DOHH2 (cell line): Measurements from ENCODE around the gene C1orf35.
A peak's percentile ranks its signal among the peaks of the same experiment; 100 is the strongest.

Experiments
- H3F3A ChIP-seq: fragments of 200-600 bp; sonication (generic), shearing (Covaris generic); 2 replicates; pipeline ENCODE4 v1.6.0; 2016; ENCODE audit warnings: antibody characterized with exemption, mild to moderate bottlenecking; ENCODE audit not compliant: control insufficient read depth, insufficient read depth
- H3K27ac ChIP-seq: fragments of 200-600 bp; sonication (generic); 2 replicates; pipeline ENCODE4 v1.5.1; 2014; ENCODE audit warnings: low read depth, mild to moderate bottlenecking, low read length, moderate library complexity
- H3K27me3 ChIP-seq: fragments of 200-600 bp; sonication (generic); 2 replicates; pipeline ENCODE4 v1.6.1; 2014; ENCODE audit warnings: mild to moderate bottlenecking, low read length, mixed read lengths; ENCODE audit not compliant: control insufficient read depth
- H3K36me3 ChIP-seq: fragments of 200-600 bp; sonication (generic); 2 replicates; pipeline ENCODE4 v1.6.1; 2014; ENCODE audit warnings: mild to moderate bottlenecking, low read length, moderate library complexity, mixed read lengths; ENCODE audit not compliant: control insufficient read depth
- H3K4me1 ChIP-seq: fragments of 200-600 bp; sonication (generic); 2 replicates; pipeline ENCODE4 v1.6.1; 2014; ENCODE audit warnings: mild to moderate bottlenecking, low read length, mixed read lengths; ENCODE audit not compliant: control insufficient read depth
- H3K4me2 ChIP-seq: fragments of 200-600 bp; sonication (generic); 2 replicates; pipeline ENCODE4 v1.6.0; 2014; ENCODE audit warnings: mild to moderate bottlenecking, low read length, moderate library complexity
- H3K4me3 ChIP-seq: fragments of 200-600 bp; sonication (generic); 2 replicates; pipeline ENCODE4 v1.5.1; 2014; ENCODE audit warnings: mild to moderate bottlenecking, low read length, mixed read lengths
- H3K79me2 ChIP-seq: fragments of 200-600 bp; sonication (generic); 2 replicates; pipeline ENCODE4 v1.6.1; 2014; ENCODE audit warnings: mild to moderate bottlenecking, low read length, mixed read lengths; ENCODE audit not compliant: control insufficient read depth
- H3K9me2 ChIP-seq: fragments of 200-600 bp; sonication (generic); replicated peaks from 2 replicates; pipeline ENCODE4 v1.6.1; 2014; ENCODE audit warnings: mild to moderate bottlenecking, low read length, mixed read lengths; ENCODE audit not compliant: control insufficient read depth
- H3K9me3 ChIP-seq: fragments of 200-600 bp; sonication (generic); 2 replicates; pipeline ENCODE4 v1.6.1; 2014; ENCODE audit warnings: antibody characterized with exemption, low read length, mixed read lengths; ENCODE audit not compliant: control insufficient read depth, insufficient read depth
- H4K20me1 ChIP-seq: fragments of 200-600 bp; sonication (generic); 2 replicates; pipeline ENCODE4 v1.6.0; 2014; ENCODE audit warnings: low read depth, mild to moderate bottlenecking, antibody characterized with exemption, low read length, moderate library complexity; ENCODE audit not compliant: control insufficient read depth, insufficient read depth
- EZH2phosphoT487 ChIP-seq: fragments of 200-600 bp; sonication (generic); IDR thresholded peaks from 2 replicates; pipeline ENCODE4 v1.6.1; 2017; ENCODE audit warnings: borderline replicate concordance, mild to moderate bottlenecking, antibody characterized with exemption, low read length, moderate library complexity, mixed read lengths
- TF ChIP-seq, protein P1 (sequence below): fragments of 200-600 bp; sonication (generic); IDR thresholded peaks from one replicate; pipeline ENCODE4 v1.5.1; 2014; ENCODE audit warnings: antibody characterized with exemption, mild to moderate bottlenecking, low read depth, low read length; ENCODE audit not compliant: poor library complexity, severe bottlenecking

C1orf35 gene

DNA sequence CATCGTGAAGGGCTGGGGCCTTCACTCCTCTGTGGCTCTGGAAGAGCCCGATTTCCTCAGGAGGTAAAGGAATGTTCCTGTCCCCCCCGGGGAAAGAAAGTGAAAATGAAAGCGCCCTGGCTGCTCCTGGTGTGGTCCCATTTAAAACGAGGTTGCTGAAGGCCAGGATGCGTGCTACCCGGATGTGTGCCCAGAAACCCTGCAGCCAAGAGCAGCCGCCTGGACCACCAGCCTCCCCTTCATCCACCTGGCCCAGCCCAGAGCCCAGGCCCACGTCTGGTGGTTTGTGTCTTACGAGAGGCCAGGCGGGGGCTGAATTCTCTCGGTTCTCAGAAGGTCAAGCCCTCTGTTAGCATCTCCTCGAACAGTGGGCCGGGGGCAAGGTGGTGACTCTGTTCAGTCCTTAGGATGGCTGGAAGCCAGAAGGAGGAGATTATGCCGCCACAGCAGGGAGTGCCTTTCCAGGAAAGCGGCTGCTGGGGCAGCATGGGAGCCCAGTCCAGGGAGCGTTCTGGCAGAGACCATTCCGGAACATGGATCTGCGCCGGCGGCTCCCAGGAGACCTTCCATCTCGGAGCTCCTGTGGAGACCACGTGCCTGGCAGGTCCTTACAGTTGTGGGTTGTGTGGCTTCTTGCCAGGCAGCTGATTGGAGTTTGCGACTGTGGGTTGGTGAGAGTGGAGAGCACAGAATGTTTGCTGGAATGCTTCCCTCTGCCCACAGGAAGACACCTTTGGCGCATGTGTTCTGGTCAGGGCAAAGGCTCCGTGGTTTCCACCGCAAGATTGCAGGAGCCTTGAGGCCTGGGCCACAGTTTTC, 38.3 kb upstream of the C1orf35 start:
- Histone ChIP-seq H3K27me3 (no peaks in the 10 kb centered on the region), H3K9me2 (no peaks in the 10 kb centered on the region), H3K36me3 (peaks cover 15% of the 10 kb centered on the region), H3K4me1 (peaks cover 65% of the 10 kb centered on the region), H3K4me3 (peak overlapping the region; percentile 81), H3K27ac (no peak overlapping the region), H3K4me2 (peak overlapping the region; percentile 86), H3K79me2 (peaks cover 66% of the 10 kb centered on the region), H3K9me3 (no peaks in the 10 kb centered on the region), H4K20me1 (peaks cover 18% of the 10 kb centered on the region; the same call in 1 of the 2 replicates), H3F3A (peaks cover 10% of the 10 kb centered on the region)
- TF ChIP-seq EZH2phosphoT487, result no peak
- TF ChIP-seq, protein P1, sequence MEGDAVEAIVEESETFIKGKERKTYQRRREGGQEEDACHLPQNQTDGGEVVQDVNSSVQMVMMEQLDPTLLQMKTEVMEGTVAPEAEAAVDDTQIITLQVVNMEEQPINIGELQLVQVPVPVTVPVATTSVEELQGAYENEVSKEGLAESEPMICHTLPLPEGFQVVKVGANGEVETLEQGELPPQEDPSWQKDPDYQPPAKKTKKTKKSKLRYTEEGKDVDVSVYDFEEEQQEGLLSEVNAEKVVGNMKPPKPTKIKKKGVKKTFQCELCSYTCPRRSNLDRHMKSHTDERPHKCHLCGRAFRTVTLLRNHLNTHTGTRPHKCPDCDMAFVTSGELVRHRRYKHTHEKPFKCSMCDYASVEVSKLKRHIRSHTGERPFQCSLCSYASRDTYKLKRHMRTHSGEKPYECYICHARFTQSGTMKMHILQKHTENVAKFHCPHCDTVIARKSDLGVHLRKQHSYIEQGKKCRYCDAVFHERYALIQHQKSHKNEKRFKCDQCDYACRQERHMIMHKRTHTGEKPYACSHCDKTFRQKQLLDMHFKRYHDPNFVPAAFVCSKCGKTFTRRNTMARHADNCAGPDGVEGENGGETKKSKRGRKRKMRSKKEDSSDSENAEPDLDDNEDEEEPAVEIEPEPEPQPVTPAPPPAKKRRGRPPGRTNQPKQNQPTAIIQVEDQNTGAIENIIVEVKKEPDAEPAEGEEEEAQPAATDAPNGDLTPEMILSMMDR, result no peak

DNA sequence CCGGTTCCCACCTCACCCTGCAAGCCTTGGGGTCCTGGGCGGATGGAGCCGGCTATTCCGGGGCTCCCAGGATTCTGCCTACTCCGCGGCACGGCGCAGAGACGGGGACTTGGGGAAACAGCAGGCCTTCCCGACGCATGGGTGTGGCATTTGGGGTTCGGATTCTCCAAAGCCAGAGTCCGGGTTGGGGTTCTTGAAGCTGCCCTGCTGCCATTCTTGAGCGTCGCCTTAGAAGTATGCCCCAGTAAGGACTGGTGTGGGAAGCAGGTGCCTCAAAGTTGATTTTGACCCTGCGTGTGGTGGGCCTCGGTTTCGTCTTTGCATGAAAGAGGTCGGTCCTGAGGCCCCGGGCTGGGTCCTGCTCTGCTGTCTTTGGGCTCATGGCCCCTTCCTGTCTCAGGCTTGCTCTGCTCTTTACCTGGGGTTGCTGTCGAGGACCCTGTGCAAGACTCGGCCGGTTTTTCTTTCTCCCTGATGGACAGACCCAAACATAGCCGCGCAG, 37.6 kb upstream of the C1orf35 start:
- Histone ChIP-seq H3K9me3 (no peaks in the 10 kb centered on the region), H3K4me3 (peak overlapping the region; percentile 81), H3K9me2 (no peaks in the 10 kb centered on the region), H3K27me3 (no peaks in the 10 kb centered on the region), H3K4me1 (peaks cover 72% of the 10 kb centered on the region), H4K20me1 (peaks cover 18% of the 10 kb centered on the region; the same call in 1 of the 2 replicates), H3K27ac (peak overlapping the region; percentile 40; the same call in 1 of the 2 replicates), H3K4me2 (peak overlapping the region; percentile 86), H3F3A (peaks cover 13% of the 10 kb centered on the region), H3K36me3 (peaks cover 15% of the 10 kb centered on the region), H3K79me2 (peaks cover 59% of the 10 kb centered on the region)
- TF ChIP-seq EZH2phosphoT487, result no peak
- TF ChIP-seq, protein P1, result no peak

DNA sequence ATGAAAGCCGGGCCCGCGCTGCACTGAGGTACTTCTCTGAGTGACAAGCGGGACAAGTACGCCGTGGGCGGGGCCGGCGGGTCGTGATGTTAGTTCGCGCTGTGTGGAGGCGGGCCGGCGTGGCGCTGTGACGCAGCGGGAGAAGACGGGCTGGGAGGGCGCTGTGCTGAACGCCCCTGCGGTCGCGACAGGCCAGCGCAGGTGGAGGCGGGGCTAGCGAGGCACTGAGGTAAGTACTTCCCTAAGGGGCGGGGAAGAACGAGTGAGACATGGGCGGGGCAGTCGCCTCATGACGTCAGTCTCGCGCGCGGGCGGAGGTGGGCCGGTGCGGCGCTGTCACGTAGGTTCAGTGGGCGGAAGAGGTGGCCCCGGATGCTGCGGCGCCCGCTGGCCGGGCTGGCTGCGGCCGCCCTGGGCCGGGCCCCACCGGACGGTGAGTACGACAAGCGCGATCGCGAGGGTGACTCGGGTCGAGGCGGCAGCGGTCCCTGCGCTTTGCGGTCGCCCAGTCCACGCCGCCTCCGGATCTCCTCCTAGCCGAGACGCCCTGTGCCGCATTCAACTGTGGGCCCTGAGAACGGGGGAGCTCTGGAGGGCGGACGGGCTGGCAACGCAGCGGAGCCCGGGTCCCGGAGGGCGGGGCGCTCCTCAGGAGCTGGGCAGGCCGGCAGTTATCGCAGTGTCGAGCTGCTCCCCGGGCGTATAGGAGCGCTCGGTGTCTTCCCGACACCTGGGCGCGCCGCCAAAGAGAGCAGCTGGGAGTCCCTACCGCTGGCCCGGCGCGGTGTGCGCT, 37.0 kb upstream of the C1orf35 start, which contains the start of gene GUK1:
TSS of gene GUK1 (plus strand) at position 349 of the 793 bp plus-strand sequence. CDS start at position 373, 24 bp downstream.
- peaks cover 53% of the 10 kb centered on the region for H3K79me2 ChIP-seq
- H3K36me3 ChIP-seq, result peaks cover 15% of the 10 kb centered on the region
- H4K20me1 ChIP-seq, result peaks cover 18% of the 10 kb centered on the region; the same call in 1 of the 2 replicates
- H3K27ac ChIP-seq, result peak within 1 kb of the TSS; percentile 62
- peaks cover 73% of the 10 kb centered on the region for H3K4me1 ChIP-seq
- H3K4me2 ChIP-seq, result peak within 1 kb of the TSS; percentile 91
- H3K9me2 ChIP-seq, result no peaks in the 10 kb centered on the region
- no peaks in the 10 kb centered on the region for H3K27me3 ChIP-seq
- TF ChIP-seq, protein P1, result peak; percentile 12
- no peak for TF ChIP-seq EZH2phosphoT487
- H3K9me3 ChIP-seq, result no peaks in the 10 kb centered on the region
- H3F3A ChIP-seq, result peaks cover 13% of the 10 kb centered on the region
- H3K4me3 ChIP-seq, result peak within 1 kb of the TSS; percentile 81
